Fibroblast of lung (primary cell): Measurements from ENCODE around the gene TES.

ENCODE experiments used
- CTCF ChIP-seq, 2 donors: IDR thresholded peaks in 1 of 2; conservative IDR thresholded peaks in 1 of 2; 1 replicate in 1 of 2; 2 replicates in 1 of 2; pipeline ENCODE4 v1.5.1; 2011 to 2012; ENCODE audit warnings: low read length in 2 of 2, control low read depth in 1 of 2, inconsistent platforms in 1 of 2, low read depth in 1 of 2, mild to moderate bottlenecking in 1 of 2
- EZH2 ChIP-seq: IDR thresholded peaks from 2 replicates; pipeline ENCODE4 v1.5.1; 2012; ENCODE audit warnings: low read length, control low read depth, mild to moderate bottlenecking; ENCODE audit errors: missing control alignments

- TF ChIP-seq CTCF (conservative IDR thresholded peaks at IDR 0.05 in 1 of 2, IDR thresholded peaks at IDR 0.05 in 1 of 2; ENCODE audit: low read depth in 1 of 2, low read length in 2 of 2) (no peak), EZH2 (no peak)
Observed at GRCh38 chr7:116269466-116269865, 59.1 kb downstream of the TES start.
